ENCODE data around the gene FNDC5.

FNDC5 gene

GRCh38 chr1:32883338-32884031 is 12.8 kb upstream of the FNDC5 start:
- DNase-seq: no peak

DNA sequence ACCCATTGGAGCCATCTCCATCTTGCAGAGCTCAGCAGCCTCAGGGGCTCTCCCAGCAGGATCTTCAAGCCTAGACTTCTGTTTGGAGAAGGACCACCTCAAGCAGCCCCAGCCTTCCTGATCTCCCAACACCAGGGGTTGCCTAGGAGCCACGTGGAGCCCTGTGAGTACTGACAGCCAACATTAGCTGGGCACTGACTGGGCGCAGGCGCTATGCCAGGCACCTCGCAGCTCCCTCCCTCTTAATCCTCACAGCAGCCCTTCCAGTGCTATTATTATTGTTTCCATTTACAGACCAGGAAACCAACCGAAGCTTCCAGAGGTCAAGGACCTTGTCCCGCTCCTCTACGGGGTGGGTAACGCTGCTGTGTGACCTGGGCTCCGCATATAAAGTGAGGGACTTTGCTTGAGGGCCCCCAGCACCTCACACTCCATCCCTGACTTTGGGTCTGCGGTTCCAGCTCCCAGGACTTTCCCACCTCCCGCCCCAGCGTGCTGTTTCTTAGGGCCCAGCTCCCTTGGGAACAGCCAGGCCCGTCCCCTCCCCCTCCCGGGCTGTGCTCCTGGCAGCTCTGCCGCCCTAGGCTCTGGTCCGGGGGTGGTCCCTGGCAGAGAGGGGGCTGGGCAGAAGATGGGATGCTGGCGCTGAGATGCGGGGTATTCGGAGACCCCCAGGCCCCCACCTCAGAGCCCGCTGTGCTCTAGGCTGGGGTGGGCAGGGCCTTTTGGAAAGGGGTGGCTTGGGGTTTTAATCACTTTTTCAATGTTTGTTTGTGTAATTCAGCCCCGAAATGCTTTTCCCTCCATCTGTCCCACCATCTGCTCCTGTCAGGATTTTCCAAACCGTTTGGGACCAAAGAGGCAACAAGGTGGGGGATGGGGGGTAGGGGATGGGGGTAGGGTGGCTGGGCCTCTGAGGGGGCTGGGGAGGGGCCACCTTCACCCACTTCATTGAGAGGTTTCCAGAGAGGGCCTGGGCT is 11.4 kb upstream of the FNDC5 start:
- DNase-seq: no peak

GRCh38 chr1:32881291-32881690 is 10.6 kb upstream of the FNDC5 start:
- DNase-seq: no peak

DNA sequence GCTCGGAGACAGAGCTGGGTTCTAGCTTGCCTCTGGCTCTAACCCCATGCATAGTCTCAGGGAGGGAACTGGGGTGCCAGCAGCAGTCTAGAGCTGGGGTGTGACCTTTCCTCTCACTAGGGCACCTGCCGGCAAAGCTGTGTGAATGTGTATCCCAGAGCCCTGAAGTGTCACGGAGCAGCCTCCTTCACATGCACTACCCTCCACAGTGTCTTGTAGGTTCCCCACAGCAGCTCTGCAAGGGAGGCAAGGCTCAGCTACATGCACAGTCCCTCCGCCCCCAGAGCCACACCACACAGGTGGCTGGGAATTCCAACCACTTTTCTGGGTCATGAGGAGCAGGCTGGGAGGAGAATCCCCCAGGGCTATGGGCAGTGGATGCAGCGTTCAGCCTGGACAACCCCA is 7.9 kb upstream of the FNDC5 start:
- no peak for DNase-seq

- no peak for DNase-seq
Measured at GRCh38 chr1:32878183-32878582, 7.5 kb upstream of the FNDC5 start.

DNA sequence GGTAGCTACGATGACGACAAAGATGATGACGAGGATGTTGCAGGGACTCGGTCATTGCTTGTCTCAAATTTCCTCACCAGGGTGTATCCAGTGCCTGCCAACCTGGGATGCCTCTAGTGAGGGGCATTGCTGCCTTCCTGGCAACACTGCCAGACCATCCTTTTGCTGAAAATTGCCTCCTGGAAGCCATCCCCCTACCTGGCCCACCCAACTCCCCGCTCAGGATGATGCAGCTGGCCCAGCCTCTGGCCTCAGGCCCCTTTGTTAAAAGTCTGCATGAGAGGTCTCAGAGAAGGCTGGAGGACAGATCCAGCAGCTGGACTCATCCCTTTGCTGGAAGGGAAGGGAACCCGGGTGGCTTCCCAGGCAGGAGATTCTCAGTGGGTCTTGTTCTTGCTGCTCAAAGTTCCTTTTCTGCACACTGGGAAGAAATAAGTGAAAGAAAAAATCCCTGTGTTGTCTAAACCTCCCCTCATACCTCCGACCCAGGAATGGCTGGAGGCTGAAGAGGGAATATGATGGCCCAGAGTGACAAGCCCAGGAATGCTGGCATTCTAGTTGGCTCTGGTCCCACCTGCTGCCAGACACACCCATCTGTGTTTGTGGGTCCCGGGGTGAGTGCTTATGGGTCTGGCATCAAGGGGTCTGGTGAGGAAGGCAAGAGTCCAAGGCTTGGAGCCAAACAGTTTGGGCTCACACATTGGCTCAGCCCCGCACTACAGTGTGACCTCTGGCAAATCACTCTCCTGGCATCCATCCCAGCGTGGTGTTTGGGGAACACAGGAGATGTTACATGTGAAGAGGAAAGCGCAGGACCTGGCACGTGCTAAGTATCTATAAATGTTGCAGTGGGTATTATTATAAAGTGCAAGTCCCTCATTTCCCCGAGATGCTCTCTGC is 6.7 kb upstream of the FNDC5 start:
- DNase-seq: no peak

DNA sequence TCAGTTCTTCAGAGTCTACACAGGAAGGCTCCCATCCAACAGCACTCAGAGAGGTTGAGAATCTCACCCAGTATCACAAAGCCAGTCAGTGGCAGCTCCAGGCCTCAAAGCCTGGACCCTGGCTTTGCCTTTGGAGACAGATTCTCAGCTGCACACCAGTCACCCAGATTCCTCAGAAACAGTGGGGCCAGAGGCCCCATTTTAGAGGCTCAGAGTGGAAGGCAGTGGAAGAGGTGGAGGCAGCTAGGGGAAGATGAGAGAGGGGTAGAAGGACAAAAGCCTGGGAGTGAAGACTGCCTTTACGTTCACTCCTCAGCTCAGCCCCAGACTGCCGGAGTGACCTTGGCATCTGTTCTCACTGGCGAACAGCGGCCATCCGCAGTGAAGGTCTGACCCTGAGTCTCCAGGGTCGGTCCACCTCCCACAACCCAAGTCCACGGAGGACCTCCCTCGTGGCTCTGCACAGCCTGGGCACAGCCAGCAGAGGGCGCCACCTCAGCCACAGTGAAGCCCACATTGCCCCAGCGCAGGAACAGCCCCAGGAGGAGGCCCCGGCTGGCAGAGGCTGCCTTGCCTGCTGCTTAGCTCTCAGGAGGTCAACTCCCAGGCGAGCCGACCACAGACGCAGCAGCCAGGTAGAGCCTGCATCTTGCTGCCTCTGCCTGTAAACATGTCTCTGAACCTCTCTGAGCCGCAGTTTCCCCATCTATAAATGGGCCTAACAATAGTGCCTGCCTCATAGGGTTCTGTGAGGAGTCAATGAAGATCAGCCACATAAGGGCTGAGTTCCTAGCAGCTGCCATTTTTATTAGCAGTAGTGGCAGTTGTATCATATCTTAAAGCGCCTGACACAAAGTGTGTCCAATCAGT is 5.9 kb upstream of the FNDC5 start:
- no peak for DNase-seq

DNA sequence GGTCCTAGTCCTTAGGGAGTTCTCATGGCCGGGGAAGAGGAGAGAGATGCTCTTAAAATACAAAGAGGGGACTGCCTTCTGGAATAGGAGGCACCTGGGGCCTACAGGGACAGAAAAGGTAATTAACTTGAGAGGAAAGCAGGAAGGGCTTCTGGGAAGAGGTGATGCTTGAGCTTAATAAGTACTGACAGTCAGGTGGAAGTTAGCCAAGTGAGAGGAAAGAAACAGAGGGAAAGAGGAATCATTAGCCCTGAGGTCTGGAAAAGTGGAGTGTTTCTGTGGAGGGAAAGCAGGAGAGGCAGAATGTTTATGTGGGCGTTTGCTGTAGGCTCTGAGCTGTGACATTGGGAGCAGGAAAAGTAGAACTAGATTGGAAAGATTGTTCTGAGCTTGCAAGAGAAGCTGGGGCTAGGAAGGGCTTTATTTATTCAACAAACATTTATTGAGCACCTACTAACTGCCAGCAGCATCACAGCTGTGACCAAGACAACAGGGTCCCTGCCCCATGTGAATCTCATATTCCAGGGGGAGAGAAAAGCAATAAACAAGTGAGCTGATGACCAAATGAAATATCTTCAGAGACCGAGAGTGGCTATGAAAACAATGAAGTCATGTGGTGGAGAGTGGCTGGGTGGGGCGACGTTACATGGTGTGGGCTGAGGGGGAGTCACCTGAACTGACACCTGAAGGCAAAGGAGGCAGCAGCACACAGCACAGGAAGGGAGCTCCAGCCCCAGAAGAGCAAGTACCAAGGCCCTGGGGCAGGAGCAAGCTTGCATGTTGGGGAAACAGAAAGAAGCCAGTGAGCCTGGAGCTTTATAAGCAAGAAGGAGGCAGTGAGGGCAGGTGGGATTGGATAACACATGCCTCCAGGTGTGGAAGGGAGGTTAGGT is 4.4 kb upstream of the FNDC5 start:
- no peak for DNase-seq

DNA sequence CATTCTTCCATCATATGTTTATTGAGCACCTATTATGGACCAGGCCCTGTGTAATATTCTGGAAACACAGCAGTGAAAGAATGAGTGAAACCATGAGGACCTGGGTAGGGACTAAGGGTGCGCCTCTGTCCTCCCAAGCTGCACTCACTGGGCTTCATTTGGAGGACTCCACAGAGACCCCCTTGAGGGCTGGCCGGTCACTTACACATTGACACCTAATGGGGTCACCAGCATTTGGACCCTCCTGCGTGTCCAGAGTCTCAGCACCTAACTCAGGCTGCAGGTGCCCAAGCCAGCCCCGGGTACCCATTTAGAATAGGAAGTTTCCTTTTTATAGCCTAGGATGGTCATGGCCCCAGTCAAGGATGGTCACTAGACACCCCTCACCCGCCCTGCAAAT is 2.8 kb upstream of the FNDC5 start:
- no peak for DNase-seq

DNA sequence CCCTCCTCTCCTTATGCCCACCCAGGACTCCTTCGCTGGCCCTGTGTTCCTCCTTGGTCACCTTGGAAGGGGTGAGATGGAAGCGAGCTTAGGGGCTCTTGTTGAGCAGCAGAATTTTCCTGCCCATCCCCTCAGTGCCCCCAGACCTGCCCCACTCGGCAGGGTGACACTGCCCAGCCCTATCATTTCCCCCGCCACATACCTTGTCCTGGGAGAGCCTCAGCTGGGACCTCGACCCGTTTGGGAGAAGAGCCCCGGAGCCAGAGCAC is 1.4 kb upstream of the FNDC5 start:
- no peak for DNase-seq

- DNase-seq: no peak
Measured at GRCh38 chr1:32871364-32872191, 866 bp upstream of the FNDC5 start.

DNA sequence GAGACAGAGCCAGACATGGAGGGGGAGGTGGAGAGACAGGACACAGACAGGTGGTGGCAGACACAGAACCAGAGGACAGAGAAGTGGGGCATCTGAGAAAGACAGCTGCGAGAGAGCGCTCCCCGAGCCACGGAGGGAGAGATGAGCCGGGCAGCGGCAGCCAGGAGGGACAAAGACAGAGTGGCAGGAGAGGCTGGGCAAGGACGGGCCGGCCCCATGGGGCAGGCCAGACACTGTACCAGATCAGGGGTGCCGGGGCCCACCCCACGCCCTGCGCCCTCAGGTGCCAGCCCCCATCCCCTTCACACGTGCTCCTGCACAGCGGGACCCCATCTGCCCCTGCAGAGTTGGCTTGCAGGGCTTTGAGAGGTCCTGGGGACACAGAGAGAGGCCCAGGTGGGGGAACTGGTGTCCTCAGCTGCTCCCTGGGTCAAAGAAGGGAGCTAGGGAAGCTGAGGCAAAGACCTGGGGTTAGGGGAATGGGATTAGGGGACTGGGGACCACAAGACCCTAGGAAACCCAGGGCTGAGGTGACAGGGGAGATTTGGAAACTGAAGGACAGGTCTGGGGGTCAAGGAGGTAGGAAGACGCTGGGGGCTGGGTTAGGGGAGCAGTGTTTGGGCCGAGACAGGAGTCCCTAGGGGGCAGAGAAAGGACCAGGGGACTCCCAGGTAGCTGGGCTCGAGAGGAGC is 643 bp downstream of the FNDC5 start:
- DNase-seq: no peak

DNA sequence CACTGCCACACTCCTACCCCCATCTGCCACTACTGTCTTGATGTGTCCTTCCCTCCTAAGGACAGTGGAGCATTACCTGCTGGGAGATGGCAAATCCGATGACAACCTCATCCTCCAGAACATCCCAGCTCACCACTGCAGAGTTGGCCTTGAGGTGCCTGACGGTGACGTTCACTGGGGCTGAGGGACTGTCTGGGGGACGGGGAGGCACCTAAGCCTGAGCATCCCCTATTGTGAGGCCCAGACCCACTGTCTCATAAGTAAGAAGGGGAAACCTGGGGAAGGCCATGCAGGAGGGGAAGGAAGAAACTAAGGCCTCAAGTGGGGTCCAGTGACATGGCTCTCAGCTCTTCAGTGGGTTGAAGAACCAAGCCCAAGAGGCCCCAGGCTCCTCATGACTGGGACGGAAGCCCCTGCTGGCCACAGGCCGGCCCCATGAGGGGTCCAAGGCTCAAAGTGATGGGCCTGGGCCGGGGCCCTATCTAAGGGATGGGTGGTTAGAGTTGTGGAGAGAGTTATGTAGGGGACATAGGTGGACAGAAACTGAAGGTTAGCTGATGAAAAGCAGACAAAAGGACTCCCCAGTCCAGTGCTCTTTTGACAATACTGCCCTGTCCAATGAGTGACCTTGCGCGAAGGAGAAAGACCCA is 1.8 kb downstream of the FNDC5 start:
- DNase-seq: no peak

- no peak for DNase-seq
Measured at GRCh38 chr1:32868085-32868484, 2.6 kb downstream of the FNDC5 start.

- DNase-seq: no peak
Measured at GRCh38 chr1:32867671-32868070, 3.0 kb downstream of the FNDC5 start.

DNA sequence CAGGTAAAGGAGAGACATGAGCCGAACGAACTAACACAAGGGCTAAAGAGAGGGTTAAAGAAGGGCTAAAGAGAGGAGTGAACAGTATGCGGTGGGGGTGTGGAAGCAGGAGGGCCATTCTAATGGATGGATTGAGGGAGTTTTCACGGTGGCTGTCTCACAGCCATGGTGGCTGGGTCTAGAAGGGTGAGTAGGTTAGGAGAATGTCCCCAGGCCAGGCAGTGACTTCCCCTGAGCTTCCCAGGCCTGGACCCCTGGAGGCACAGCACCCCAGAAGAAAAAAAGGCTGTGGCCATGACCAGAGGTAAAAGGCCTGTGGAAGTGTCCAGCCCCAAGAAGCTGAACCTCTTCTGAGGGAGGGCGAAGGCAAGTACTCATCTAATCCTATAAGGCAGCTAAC is 3.6 kb downstream of the FNDC5 start:
- no peak for DNase-seq

GRCh38 chr1:32865639-32866405 is 4.9 kb downstream of the FNDC5 start:
- no peak for DNase-seq

DNA sequence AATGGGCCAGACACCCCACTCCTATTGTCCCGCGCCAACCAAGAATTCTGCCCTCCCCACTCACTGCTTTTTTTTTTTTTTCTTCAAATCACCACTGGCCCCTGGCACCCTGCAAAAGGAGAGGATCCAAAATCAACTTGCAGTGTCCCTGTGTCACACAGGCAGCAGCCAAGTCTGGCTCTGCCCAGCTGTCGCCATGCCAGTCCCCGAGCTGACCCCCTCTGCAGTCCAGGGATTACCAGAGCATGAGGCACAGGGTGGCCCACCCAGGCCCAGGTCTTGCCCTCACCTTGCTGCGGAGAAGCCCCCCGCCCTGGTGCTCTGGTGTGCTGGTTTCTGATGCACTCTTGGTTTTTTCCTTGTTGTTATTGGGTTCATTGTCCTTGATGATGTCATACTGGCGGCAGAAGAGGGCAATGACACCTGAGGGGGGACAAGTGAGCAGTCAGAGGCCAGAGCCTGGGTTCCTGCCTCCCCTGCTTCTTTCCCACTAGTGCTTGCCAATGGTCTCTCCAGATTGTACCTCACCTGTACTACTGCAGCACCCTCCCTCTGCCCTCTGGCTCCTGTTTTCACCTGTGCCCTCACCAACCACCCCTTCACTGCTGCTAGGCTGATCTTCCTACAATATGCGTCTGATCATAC is 6.2 kb downstream of the FNDC5 start:
- DNase-seq: no peak
